GM12878 (cell line): ENCODE results near the gene PDZRN3. TPM values are rescaled to one million over a fixed set of nuclear protein-coding genes. Genes with fewer than 3 reads are reported as not detected.

ENCODE experiments used
- ATAC-seq: fragments of 200-7000 bp; cut with Tn5 transposase; 3 replicates; pipeline ENCODE4 v1.9.1; 2020; ENCODE audit warnings: mild to moderate bottlenecking, moderate library complexity
- BruUV-seq: library from RNA; stranded (reverse); fragments of 400-500 nt; replicated peaks from 2 replicates; lab custom pipeline; 2021; lab: Mats Ljungman, UMichigan
- CTCF ChIA-PET: fragments of 300-600 bp; sonication (Branson Sonifier 250); formaldehyde crosslinking; extraction: SDS; loops from one replicate; lab custom pipeline; 2021; ENCODE audit warnings: inconsistent platforms; lab: Yijun Ruan, JAX
- POLR2A ChIA-PET: fragments of 350-600 bp; formaldehyde crosslinking; extraction: SDS; loops from one replicate; lab custom pipeline; 2021; ENCODE audit warnings: inconsistent platforms; lab: Charles Lee
- RAD21 ChIA-PET: fragments of 300-600 bp; sonication (Branson Sonifier 250); formaldehyde crosslinking; loops from one replicate; lab custom pipeline; 2023; ENCODE audit warnings: antibody characterized with exemption; ENCODE audit not compliant: unreplicated experiment; lab: Charles Lee
- SMC1A ChIA-PET: fragments of 300-600 bp; sonication (Branson Sonifier 250); formaldehyde crosslinking; loops from one replicate; lab custom pipeline; 2023; ENCODE audit not compliant: unreplicated experiment, uncharacterized antibody; lab: Charles Lee
- DNase-seq: peaks from one replicate; pipeline ENCODE4 v3.0.0-alpha.2; 2011; ENCODE audit warnings: low read depth, low spot score
- FAIRE-seq: peaks from 3 replicates; lab custom pipeline; 2011; peaks lifted over from hg19 to GRCh38; lab: Jason Lieb, UNC
- H2AFZ ChIP-seq: 2 replicates; pipeline ENCODE4 v1.6.0; 2011; ENCODE audit warnings: low read depth, low read length, control low read depth; ENCODE audit not compliant: control insufficient read depth
- H3K27ac ChIP-seq: 2 replicates; pipeline ENCODE4 v1.5.1; 2011; ENCODE audit warnings: control low read depth; ENCODE audit not compliant: control insufficient read depth, insufficient read depth
- H3K27me3 ChIP-seq, 2 experiments: replicated peaks in 1 of 2; 2 replicates each; pipeline versions ENCODE4 v1.6.0 to v1.6.1; 2011; ENCODE audit warnings: low read length in 1 of 2; ENCODE audit not compliant: control insufficient read depth in 2 of 2, insufficient read depth in 2 of 2
- H3K36me3 ChIP-seq, 2 experiments: 2 replicates each; pipeline ENCODE4 v1.5.1; 2011; ENCODE audit warnings: low read length in 1 of 2; ENCODE audit not compliant: control insufficient read depth in 2 of 2, insufficient read depth in 2 of 2
- H3K4me1 ChIP-seq: 2 replicates; pipeline ENCODE4 v1.6.1; 2011; ENCODE audit warnings: mild to moderate bottlenecking, low read length, moderate library complexity, mixed read lengths; ENCODE audit not compliant: control insufficient read depth, insufficient read depth
- H3K4me2 ChIP-seq: 2 replicates; pipeline ENCODE4 v1.6.0; 2011; ENCODE audit warnings: control low read depth; ENCODE audit not compliant: control insufficient read depth, insufficient read depth
- H3K4me3 ChIP-seq: fragments of 200-600 bp; sonication (generic); 2 replicates; pipeline ENCODE4 v1.5.1; 2016
- H3K79me2 ChIP-seq: 2 replicates; pipeline ENCODE4 v1.6.0; 2011; ENCODE audit warnings: low read length; ENCODE audit not compliant: control insufficient read depth, insufficient read depth
- H3K9ac ChIP-seq: 2 replicates; pipeline ENCODE4 v1.8.0; 2011; ENCODE audit warnings: low read length, control low read depth, mixed read lengths; ENCODE audit not compliant: control insufficient read depth, insufficient read depth
- H3K9me3 ChIP-seq: replicated peaks from 3 replicates; pipeline ENCODE4 v1.5.1; 2011; ENCODE audit warnings: mild to moderate bottlenecking, low read length; ENCODE audit not compliant: control insufficient read depth, insufficient read depth
- H4K20me1 ChIP-seq: 2 replicates; pipeline ENCODE4 v1.6.0; 2011; ENCODE audit not compliant: control insufficient read depth, insufficient read depth
- LARP7 ChIP-seq: fragments of 450-650 bp; IDR thresholded peaks from 2 replicates; pipeline ENCODE4 v1.6.1; 2017; ENCODE audit warnings: mild to moderate bottlenecking
- MYB ChIP-seq: fragments of 150-350 bp; IDR thresholded peaks from 2 replicates; pipeline ENCODE4 v1.6.1; 2014; ENCODE audit warnings: mild to moderate bottlenecking, low read depth, low read length, borderline replicate concordance
- ZSCAN29 ChIP-seq: fragments of 450-650 bp; IDR thresholded peaks from 2 replicates; pipeline ENCODE4 v1.6.1; 2017; ENCODE audit warnings: mild to moderate bottlenecking, moderate library complexity
- WGBS: methylation state at CpG from one replicate; pipeline ENCODE4 v1.1.6; 2016; ENCODE audit warnings: low lambda C conversion rate; ENCODE audit not compliant: insufficient replicate concordance, insufficient coverage; ENCODE audit errors: missing lambda C conversion rate; 5-methylcytosine and 5-hydroxymethylcytosine counted together
- in situ Hi-C: fragments of 300-500 bp; cut with MboI; formaldehyde crosslinking; loops from 9 replicates; pipeline ENCODE4 v1.14.3; 2018; ENCODE audit warnings: mixed read lengths
- intact Hi-C: fragments of 100-400 bp; cut with micrococcal nuclease; formaldehyde crosslinking; loops from one replicate; pipeline ENCODE4 v1.14.2; 2022; ENCODE audit not compliant: unreplicated experiment
- polyA plus RNA-seq, 11 experiments: library from polyadenylated mRNA; depleted of rRNA in 4 of 11; unstranded in 6 of 11; stranded (reverse) in 5 of 11; fragments of >200 nt; fragmentation: Nextera tagmentation in 4 of 11; fragmentation: Illumina TruSeq in 1 of 11; extraction: Ambion mirVana in 4 of 11; extraction: Trizol in 1 of 11; gene quantifications; 1 replicate in 1 of 11; 2 replicates in 10 of 11; pipeline versions ENCODE4 v1.2.1 to v1.2.3, GENCODE V29; 2011 to 2016; ENCODE audit warnings: inconsistent platforms in 2 of 11, missing spikeins in 2 of 11, low read depth in 1 of 11
- total RNA-seq, 4 experiments: library from RNA; depleted of rRNA in 3 of 4; stranded (reverse); fragments of >200 nt in 3 of 4; fragmentation: Illumina TruSeq in 1 of 4; extraction: Trizol in 1 of 4; gene quantifications; 2 replicates each; pipeline versions ENCODE4 v1.2.1 to v1.2.3, GENCODE V29; 2013 to 2021

PDZRN3 gene
- total and polyA plus RNA-seq, 10 of the 15 experiments (the other 5 are each of a cell fraction or from before 2014, with no cell fraction given), result 0.07 to 0.37 (median 0.12) TPM; not detected in 6

DNA sequence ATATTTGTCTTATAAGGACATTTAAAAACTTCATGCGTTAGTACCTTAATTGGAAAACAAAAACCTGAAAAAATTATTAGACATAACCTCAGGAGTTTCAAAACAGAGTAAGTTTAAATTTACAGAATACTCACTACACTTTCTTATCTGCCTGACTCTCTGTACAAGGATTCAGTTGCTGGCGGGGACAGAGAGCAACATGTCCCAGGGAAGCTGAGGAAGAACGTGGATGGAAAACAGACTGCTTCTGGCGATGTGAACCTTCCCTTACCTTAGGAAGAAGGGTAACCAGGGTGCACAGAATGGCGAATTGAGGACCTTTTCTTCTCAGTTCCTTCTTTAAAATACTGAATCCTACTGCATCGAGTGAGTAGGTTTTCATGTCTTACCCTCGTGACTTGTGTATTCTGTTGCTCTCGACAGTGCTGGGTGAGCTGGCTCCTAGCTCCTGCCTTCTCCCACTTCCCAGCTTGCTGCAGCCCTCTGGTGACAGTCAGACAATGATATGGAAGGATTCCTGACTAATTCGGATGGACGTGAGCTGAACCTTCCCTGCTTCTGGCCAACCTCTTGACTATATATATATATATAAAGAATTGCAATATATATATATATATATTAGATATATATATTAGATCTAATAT, 178.2 kb downstream of the PDZRN3 start:
- 78% methylated on average over 10 of the region's 10 CpGs for WGBS
- no TSS peak for BruUV-seq
- ChIA-PET POLR2A (no interaction called here), SMC1A (interaction anchor here (4.3 kb wide), 1 partner anchor 56 kb away, joined by 13 read pairs; no protein-coding TSS in a partner anchor), RAD21 (interaction anchor here (2.3 kb wide), 1 partner anchor 56 kb away, joined by 14 read pairs; no protein-coding TSS in a partner anchor)
- DNase-seq, result no peak
- H3K4me3 ChIP-seq, result no peak overlapping the region
- TF ChIP-seq LARP7, result no peak
- TF ChIP-seq MYB, result no peak
- TF ChIP-seq, all 136 proteins: peak for 0
- Histone ChIP-seq H3K27me3 (no peaks in the 10 kb centered on the region), H3K9me3 (no peaks in the 10 kb centered on the region), H3K4me1 (peaks cover 35% of the 10 kb centered on the region), H3K79me2 (no peaks in the 10 kb centered on the region), H3K9ac (no peak overlapping the region), H3K4me2 (no peak overlapping the region), H4K20me1 (no peaks in the 10 kb centered on the region), H3K27ac (no peak overlapping the region), H3K36me3 (no peaks in the 10 kb centered on the region), H2AFZ (no peak overlapping the region)
- intact Hi-C loops, result loop anchor here (5.0 kb wide), 1 partner anchor 344 kb away; no protein-coding TSS in a partner anchor
- CTCF ChIA-PET, result interaction anchor here (1.2 to 1.4 kb wide), 2 partner anchors 14 to 61 kb away, joined by 3 to 4 read pairs; no protein-coding TSS in a partner anchor
- in situ Hi-C loops, result no loop called here
- ATAC-seq (no peak), FAIRE-seq (no peak)

DNA sequence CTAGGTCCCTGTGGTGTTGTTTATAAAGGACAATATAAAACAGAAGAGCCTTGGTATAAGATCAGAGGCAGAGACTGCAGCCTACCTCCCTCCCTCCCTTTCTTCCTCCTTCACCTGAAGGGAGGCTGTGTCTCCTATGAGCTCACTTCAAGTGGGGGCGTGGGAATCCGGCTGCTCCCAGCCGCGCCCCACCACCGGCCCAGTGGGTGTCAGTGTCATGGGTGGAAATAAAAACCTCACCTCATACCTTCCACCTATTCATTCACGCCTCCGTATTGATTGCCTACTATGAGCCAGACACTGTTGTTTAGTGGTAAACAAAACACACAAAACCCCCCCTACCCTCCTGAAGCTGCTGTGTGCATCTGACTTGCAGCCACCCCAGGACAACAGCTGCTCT, 181.9 kb downstream of the PDZRN3 start:
- FAIRE-seq, result no peak
- in situ Hi-C loops, result no loop called here

More for the DNA sequence above, 181.9 kb downstream of the PDZRN3 start:
- BruUV-seq, result no TSS peak
- Histone ChIP-seq H3K27ac (no peak overlapping the region), H3K4me1 (peaks cover 3% of the 10 kb centered on the region), H3K4me2 (no peak overlapping the region), H2AFZ (no peak overlapping the region), H3K9ac (no peak overlapping the region), H3K27me3 (no peaks in the 10 kb centered on the region), H3K36me3 (no peaks in the 10 kb centered on the region), H4K20me1 (no peaks in the 10 kb centered on the region), H3K79me2 (no peaks in the 10 kb centered on the region), H3K9me3 (no peaks in the 10 kb centered on the region), H3K4me3 (no peak overlapping the region)
- POLR2A ChIA-PET, result interaction anchor here (0.6 kb wide), 1 partner anchor 297 kb away, joined by 3 read pairs; no protein-coding TSS in a partner anchor
- RAD21 ChIA-PET, result no interaction called here
- CTCF ChIA-PET, result no interaction called here
- SMC1A ChIA-PET, result interaction anchor here (4.3 kb wide), 1 partner anchor 59 kb away, joined by 13 read pairs; no protein-coding TSS in a partner anchor
- ATAC-seq, result no peak
- 99% methylated on average over 7 of the region's 7 CpGs for WGBS
- no peak for TF ChIP-seq ZSCAN29
- intact Hi-C loops, result no loop called here
- DNase-seq, result no peak
